GM19455 (cell line): ENCODE results near the gene MYH11.
"Not testable (repeated sequence)": the region's sequence is repeated elsewhere in the genome, so short reads cannot be mapped to it uniquely, and the experiment has no call there.

ENCODE experiments used
- ATAC-seq: cut with Tn5 transposase; IDR thresholded peaks from one replicate; pipeline ENCODE4 v1.9.1; 2021; ENCODE audit not compliant: unreplicated experiment

Gene MYH11

DNA sequence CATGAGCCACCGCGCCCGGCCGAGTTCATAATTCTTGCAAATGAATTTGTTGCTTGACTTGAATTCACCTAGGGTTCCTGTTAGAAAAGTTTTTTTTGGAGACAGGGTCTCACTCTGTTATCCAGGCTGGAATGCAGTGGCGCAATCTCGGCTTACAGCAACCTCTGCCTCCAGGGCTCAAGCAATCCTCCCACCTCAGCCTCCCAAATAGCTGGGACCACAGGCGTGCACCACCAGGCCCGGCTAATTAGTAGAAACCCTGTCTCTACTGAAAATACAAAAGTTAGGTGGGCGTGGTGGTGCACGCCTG is 99.8 kb downstream of the MYH11 start:
- no peak for ATAC-seq

DNA sequence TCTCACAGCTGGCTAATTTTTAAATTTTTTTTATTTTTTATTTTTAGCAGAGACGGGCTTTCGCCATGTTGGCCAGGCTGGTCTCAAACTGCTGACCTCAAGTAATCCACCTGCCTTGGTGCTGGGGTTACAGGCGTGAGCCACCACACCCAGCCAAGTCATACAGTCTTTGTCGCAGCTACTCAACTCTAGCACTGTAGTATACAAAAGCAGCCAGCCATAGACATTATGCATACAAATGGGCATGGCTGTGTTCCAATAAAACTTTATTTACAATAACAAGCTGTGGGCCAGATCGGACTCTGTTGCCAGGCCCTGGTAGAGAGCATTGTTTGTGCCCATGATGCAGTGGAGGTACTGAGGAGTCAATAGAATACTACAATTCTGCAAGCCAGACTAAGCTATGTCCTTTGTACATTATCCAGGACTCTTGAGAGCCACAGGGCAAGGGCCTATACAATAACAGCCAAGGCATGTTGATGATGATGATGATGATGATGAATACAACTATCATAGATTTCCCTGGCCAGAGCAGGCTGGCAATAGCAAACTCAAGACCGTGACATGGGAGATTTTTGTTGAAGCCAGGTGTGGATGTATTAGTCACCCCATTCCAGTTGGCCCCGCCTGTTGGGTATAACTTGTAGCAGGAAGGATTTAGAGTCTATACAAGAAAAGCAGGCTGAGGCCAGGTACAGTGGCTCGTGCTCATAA is 101.8 kb downstream of the MYH11 start:
- no peak for ATAC-seq

DNA sequence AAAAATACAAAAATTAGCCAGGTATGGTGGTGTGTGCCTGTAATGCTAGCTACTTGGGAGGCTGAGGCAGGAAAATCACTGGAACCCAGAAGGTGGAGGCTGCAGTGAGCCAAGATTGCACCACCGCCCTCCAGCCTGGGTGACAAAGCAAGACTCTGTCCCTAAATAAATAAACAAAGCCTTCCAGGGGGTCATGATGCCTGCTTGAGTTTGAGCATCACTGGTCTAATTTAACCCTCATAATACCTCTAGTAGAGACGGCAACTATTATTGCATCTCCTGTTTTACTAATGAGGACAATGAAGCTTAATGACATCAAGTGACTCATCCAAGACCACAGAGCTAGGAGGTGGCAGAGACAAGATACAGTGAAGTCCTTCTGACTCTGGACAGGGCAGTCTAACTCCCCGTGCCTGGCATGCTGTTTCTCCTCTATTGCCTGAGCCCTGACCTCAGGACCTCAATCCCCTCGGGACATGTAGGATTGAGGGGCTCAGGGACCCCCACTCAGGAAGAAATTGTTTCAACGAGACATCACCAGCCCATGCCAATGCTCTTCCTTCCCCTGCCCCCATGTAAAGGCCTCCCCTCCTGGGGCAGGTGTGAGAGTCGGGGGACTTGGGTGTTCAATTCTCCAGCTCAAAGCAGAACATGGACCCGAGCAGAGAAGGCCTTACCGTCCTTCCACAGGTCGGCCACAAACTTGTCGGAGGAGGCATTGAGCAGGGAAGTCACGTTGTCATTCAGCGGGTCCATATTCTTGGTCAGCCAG is 103.9 kb downstream of the MYH11 start:
- no peak for ATAC-seq

DNA sequence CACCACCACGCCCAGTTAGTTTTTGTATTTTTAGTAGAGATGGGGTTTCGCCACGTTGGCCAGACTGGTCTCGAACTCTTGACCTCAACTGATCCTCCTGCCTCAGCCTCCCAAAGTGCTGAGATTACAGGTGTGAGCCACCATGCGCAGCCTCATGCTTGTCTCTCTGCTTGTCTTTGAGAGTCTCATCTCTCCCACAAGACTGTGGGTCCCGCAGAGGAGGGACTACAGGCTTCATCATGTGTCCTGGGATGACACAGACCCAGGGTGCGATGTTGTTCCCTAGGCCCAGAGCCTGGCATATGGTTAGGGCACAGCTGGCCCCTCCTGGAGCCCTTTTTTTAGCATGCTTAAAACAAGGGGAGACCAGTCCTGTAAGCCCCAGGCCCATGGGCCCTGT is 104.9 kb downstream of the MYH11 start:
- ATAC-seq: no peak

DNA sequence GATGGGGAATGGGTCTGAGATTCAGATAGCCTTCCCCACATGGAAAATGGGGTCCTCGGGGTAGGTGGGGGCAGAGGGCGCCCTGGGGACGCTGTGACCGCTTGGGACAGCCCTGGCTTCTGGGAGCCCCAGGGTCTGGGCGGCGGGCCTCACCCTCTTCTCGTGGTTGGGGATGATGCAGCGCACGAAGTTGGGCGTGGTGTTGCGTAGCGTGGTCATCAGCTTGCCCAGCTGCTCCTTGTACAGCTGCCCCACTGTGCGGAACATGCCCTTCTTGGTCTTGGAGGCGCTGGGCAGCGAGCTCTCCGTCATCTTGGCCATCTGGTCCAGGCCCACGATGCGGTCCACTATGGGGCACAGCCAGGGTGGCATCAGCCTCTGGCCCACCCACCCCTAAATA is 106.8 kb downstream of the MYH11 start:
- ATAC-seq: no peak

DNA sequence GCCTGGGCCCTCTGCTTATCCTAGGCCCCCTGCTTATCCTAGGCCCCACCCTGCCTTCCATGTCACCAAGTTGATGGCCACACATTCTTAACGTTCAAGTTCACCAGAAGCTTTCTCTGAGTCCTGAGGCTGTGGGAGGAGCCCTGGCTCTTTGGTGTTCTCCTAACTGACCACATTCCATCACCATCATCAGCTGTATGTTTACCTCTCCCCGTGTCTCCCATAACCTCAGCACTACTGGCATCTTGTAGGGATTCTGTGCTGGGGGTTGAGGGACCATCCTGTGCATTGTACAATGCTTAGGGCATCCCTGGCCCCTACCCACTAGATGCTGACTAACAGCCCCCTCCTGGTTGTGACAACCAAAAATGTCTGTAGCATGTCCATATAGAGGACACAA is 107.5 kb downstream of the MYH11 start:
- ATAC-seq: no peak

DNA sequence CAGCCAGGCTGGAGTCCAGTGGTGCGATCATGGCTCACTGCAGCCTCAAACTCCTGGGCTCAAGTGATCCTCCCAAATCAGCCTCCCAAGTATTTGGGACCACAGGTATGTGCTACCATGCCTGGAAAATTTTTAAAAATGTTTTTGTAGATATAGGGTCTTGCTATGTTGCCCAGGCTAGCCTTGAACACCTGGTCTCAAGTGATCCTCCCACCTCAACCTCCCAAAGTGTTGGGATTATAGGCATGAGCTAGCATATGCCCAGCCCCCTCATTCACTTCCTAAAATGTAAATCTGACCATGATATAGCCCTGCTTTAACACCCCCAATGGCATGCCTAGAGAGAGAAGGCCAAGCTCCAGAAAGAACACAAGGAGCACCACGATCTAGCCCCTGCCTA is 108.2 kb downstream of the MYH11 start:
- ATAC-seq: no peak

DNA sequence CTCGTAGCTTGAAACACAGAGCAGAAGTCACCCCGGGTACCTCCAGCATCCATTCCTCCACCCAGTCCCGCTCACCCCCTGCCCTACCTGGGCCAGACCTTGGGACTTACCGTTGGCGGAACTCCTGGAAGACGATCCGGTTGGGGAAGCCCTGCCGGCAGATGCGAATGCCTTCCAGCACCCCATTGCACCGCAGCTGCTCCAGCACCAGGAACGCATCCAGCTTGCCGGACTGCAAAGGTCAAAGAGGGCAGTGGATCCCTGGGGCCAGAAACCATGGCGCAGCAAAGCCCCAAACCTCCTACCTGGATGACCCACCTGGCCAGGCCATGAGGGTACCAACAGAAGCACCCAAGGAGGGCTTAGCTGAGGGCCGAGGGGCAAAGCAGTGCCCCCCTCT is 108.9 kb downstream of the MYH11 start:
- no peak for ATAC-seq

DNA sequence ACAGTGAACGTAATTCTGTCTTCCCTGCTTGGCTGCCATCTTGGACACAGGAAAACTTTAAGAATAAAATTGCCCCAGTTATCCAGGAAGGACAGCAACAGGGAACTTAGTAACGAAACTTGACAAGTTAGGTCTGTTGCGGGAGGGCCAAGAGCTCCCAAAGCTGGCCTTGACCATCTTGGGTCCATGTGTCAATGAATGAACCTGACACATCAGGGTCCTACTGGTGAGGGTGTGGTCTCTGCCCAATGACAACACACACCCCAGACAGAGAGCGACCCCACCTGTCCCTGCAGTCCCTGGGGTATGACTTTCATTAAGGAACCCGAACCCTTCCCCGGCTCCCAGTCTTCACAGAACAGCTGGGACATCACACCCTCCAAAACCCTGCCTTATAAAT is 110.5 kb downstream of the MYH11 start:
- ATAC-seq: no peak

DNA sequence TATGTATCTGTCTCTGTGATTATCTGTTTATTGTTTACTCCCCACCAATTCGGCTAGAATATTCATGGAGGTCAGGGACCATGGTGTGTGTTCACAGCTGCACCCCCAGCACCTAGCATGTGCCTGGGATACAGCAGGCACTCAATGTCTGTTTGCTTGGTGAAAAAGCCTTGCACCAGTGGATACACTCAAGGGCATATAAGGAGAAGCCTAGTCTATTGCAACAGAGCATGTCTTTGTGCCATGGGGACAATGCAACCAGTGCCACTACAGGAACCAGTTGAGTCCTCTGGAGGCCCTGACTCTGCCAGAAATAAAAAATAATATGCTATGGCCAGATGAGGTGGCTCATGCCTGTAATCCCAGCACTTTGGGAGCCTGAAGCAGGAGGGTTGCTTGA is 113.2 kb downstream of the MYH11 start:
- no peak for ATAC-seq

DNA sequence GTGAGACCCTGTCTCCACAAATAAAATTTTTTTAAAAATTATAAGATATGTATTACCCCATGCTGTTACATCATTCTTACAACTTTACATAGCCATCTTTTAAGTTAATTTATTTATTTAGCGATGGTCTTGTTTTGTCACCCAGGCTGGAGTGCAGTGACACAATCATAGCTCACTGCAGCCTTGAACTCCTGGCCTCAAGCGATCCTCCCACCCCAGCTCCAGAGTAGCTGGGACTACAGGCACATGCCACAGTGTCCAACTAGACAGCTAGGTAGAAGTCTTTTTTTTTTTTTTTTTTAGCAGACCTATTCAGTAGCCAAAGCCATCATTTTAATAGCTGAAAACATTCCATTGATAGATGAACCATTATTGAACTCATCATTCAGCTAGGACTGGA is 114.1 kb downstream of the MYH11 start:
- ATAC-seq: no peak

DNA sequence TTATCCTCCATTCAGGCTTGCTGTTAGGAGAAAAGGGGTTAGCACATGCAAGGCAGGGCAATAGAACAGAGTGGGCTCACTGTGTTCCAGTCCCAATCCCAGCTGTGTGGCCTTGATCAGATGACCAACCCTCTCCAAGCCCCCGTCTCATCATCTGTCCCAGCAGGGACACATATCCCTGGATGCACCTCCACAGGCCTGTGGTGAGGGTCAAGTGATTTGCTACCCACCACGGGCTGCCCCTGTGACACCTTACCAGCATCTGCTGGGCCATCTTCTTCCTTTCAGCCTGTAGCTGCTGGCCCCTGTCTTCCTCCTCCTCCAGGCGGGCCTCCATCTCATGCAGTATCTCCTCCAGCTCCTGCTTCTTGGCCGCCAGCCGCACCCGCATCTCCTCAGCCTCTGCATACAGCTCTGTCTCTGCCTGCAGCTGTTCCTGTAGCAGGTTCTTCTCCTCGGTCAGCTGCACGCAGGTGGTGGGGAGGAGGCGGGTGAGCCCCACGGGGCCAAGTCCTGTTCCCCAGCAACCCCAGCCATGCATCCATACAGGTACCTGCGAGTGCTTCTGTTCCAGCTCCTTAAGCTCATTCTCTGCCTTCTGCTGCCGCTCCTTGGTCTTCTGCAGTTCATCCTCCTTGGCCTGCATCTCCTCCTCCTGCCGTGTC is 115.5 kb downstream of the MYH11 start:
- ATAC-seq: no peak

DNA sequence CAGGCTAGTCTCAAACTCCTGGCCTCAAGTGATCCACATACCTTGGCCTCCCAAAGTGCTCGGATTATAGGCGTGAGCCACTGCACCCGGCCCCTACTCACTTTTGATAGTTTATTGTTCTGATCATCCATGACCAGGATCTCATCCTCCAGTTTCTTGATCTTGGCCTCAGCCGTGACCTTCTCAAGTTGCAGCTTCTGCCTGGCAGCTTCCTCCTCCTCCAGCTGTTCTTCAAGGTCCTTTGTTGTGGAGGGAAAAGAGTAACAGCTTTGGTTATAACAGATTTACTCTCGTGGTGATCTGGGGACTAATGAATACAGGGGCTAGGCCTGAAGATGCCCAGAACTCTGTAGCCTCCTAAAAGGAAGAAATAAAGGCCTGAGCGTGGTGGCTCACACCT is 116.9 kb downstream of the MYH11 start:
- ATAC-seq: no peak

DNA sequence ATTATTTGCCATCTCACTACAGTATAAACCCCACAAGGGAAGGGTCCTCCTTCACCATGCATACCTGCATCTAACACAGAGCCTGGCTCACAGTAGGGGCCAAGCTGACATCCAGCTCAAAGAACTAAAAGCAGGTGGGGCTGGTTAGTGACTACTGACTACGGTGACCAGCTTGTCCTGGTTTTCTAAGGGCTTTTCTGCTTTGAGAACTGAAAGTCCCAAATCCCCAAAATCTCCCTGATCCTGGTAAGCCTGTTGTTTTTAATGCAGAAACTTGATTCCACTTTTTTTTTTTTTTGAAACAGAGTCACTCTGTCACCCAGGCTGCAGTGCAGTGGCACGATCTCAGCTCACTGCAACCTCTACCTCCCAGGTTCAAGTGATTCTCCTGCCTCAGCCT is 117.4 kb downstream of the MYH11 start:
- no peak for ATAC-seq

DNA sequence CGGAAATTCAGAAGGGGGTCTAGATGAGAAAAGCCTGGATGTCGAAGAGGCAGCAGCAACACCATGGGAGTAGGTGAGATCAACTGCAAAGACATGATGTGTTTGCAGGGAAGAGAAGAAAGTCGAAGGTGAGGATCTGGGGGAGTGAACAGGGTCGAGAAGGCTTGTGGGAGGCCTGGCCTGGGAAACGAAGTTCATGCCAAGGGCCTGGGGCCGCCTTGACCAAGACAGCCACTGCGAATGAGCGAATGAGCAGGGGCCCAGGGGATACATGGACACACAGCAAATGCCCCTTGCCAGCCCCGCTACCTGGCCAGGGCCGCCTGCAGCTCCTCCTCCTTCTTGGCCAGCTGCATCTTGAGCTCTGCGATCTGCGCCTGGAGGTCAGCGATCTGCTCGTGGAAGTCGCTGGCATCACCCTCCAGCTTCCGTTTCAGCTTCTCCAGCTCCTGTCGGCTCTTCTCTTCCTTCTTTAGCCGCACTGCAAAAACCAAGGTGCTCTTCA is 119.6 kb downstream of the MYH11 start:
- no peak for ATAC-seq

DNA sequence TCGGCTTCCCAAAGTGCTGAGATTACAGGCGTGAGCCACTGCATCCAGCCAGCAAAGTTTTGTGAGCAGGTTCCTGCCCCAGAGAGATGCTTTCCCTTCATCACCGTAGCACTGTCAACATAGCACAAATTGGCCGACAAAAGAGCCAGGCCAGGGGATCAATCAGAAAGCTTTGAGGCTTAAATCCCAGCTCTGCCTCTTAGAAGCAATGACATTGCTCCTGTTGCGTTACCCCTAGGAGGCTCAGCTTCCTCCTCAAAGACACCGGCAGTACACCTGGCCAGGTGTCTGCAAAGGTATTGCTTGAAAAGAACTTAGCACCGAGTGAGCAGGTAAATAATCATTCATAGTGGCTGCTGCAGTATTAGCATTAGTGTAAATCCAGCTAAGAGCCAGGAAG is 120.3 kb downstream of the MYH11 start:
- no peak for ATAC-seq

DNA sequence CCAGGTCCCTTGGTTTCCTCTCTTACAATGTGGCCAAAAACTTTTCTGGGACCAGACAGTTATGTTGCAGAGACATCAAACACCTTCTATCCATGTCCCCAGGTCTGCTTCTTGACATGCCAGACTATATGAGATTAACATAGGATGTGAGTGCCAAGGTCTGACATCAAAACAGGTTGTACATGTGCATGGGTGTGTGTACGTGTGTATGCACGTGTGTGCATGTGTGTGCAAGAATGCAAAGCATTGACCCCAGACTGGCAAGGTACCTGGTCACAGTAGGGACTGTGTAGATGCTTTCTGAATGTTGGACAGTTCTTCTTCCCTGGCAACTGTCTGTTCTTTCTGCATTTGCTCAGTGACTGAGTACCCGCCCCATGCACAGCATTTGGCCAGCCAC is 121.2 kb downstream of the MYH11 start:
- ATAC-seq: no peak

DNA sequence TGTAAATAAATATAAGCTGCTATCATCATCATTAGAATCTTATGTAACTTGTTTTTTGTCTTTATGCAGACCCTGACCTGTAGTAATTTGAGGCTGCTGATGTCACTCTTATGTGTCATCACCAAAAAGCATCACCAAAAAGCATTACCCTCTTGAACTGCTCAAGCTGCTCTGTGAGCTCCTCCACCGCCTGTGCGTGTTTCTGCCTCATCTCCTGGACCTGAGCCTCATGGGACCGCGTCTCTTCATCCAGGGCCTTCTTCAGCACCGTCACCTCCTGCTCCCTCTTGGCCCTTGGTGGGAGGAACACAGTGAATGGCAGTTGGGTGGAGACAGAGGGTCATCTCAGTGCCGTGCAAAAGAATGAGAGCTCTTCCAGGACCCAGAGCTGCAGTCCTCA is 124.4 kb downstream of the MYH11 start:
- no peak for ATAC-seq

DNA sequence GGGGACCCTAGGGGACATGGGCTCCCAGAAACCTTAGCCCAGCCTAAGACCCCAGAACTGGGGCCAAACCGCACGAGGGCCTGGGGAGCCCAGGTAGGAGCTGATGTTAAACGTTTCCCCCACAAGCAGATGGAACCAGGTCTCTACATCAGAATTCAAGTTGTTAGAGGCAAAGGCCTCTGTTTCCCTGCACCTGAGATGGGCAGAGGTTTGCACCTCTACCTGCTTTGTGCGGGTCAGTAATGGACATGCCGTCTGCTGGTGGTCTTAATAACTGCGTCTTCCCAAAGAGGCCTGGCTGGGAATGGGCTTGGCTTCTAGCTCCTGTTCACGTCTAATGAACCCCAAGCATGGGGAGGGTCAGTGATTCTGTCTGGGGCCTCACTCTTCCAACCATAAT is 127.7 kb downstream of the MYH11 start:
- ATAC-seq: no peak

DNA sequence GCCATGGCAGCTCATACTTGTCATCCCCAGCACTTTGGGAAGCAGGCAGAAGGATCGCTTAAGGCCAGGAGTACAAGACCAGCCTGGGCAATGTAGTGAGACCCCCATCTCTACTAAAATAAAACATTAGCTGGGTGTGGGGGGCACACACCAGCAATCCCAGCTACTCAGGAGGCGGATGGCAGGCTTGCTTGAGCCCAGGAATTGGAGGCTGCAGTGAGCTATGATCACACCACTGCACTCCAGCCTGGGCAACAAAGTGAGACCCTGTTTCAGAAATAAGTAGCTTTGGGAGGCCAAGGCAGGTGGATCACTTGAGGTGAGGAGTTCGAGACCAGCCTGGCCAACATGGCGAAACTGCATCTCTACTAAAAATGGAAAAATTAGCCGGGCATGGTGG is 129.1 kb downstream of the MYH11 start:
- not testable (repeated sequence) for ATAC-seq

DNA sequence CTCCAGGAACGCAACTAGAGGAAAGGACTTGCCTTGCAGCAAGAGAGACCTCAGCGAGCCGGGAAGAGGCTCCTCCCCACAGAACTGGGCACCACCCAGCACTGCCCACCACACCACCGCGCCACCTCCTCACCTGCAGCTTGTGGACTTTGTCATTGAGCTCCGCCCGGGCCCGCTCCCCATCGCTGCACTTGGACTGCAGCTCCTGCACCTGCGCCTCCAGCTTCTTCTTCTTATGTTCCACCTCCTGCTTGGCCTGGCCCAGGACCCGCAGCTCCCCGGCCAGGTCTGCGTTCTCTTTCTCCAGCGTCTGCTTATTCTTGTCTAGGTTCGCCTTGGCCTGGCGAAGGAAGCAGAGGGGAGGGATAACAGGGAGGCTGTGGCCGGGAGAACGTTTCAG is 130.1 kb downstream of the MYH11 start:
- ATAC-seq: no peak

DNA sequence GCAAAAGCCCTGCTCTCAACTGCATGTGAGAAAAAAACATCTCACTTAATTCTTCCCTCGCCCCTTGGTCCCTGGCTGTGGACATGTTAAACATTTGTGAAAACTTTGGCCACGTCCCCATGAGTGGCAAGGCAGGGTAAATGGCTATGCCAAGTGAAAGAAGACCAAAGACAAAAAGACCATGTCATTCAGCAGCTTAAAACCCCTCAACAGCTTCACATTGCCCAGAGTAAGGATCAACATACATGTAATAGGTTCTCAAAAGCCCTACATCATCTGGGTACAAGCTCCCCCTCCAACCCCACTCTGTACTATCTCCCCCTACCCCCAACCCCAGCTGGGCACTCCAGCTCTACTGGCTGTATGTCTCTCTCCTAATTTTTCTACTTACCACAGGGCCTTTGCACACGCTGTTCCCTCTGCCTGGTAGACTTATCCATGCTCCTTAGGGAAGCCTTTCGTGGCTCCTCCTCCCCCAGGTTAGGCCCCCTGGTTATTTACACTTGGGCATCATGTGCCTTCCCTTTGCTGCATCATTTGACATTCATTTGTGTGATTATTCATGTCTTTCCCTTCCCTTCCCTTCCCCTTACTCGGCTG is 131.1 kb downstream of the MYH11 start:
- ATAC-seq: no peak
